KMS-11 (cell line): Measurements from ENCODE around the gene FAM237A.

Source experiments
- H2AFZ ChIP-seq: fragments of 200-600 bp; sonication (generic); 2 replicates; pipeline ENCODE4 v1.6.1; 2016; ENCODE audit warnings: antibody characterized with exemption, mixed run types, low read depth
- H3K27ac ChIP-seq: fragments of 200-600 bp; sonication (generic); 2 replicates; pipeline ENCODE4 v1.6.1; 2016; ENCODE audit warnings: mild to moderate bottlenecking, mixed run types
- H3K27me3 ChIP-seq: fragments of 200-600 bp; sonication (generic); 2 replicates; pipeline ENCODE4 v1.6.1; 2017; ENCODE audit warnings: mild to moderate bottlenecking, low read depth, mixed run types, moderate library complexity; ENCODE audit not compliant: insufficient read depth
- H3K36me3 ChIP-seq: fragments of 200-600 bp; sonication (generic); 2 replicates; pipeline ENCODE4 v1.6.1; 2017; ENCODE audit warnings: mild to moderate bottlenecking, mixed run types; ENCODE audit not compliant: insufficient read depth
- H3K4me1 ChIP-seq: fragments of 200-600 bp; sonication (generic); 2 replicates; pipeline ENCODE4 v1.6.1; 2016; ENCODE audit warnings: mild to moderate bottlenecking, low read depth, mixed run types; ENCODE audit not compliant: poor library complexity, severe bottlenecking
- H3K4me2 ChIP-seq: fragments of 200-600 bp; sonication (generic); 2 replicates; pipeline ENCODE4 v1.7.0; 2016; ENCODE audit warnings: mild to moderate bottlenecking, mixed run types
- H3K4me3 ChIP-seq: fragments of 200-600 bp; sonication (generic); IDR thresholded peaks from 2 replicates; pipeline ENCODE4 v1.6.1; 2017; ENCODE audit warnings: low read depth, low read length, mixed read lengths; ENCODE audit not compliant: insufficient read depth
- H3K79me2 ChIP-seq: fragments of 200-600 bp; sonication (generic); 2 replicates; pipeline ENCODE4 v1.6.1; 2016; ENCODE audit warnings: low read depth, mixed run types; ENCODE audit not compliant: insufficient read depth
- H3K9ac ChIP-seq: fragments of 200-600 bp; sonication (generic); 2 replicates; pipeline ENCODE4 v1.6.1; 2016; ENCODE audit warnings: mild to moderate bottlenecking, mixed run types
- H4K20me1 ChIP-seq: fragments of 200-600 bp; sonication (generic); 2 replicates; pipeline ENCODE4 v1.6.1; 2016; ENCODE audit warnings: mild to moderate bottlenecking, mixed run types; ENCODE audit not compliant: insufficient read depth
- TF ChIP-seq, protein P1 (sequence below): fragments of 200-600 bp; sonication (generic); conservative IDR thresholded peaks from 2 replicates; pipeline ENCODE4 v1.6.1; 2017; ENCODE audit warnings: low read depth, mild to moderate bottlenecking, antibody characterized with exemption, low read length, moderate library complexity, mixed read lengths

Gene FAM237A

DNA sequence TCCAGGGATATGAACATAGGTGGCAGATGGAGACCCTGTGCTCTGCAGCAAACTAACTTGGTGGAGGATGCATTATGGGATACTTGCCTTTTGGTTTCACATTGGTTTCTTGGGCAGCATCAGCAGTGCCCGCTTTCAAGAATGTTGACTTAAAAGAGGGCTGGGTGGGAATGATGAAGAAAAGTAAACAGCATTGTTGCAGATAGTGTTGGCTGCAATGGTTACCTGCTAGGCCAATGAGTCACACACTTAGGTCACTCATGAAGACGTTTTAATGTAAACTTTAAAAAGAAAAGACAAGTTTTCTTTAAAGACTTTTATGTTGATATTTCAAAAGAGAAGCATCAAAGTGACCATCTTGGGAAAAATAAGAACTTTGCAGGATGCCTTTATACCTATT lies 26.1 kb upstream of the FAM237A start:
- no peaks in the 10 kb centered on the region for H3K79me2 ChIP-seq
- H4K20me1 ChIP-seq: no peaks in the 10 kb centered on the region
- H3K27ac ChIP-seq: no peak overlapping the region
- TF ChIP-seq, protein P1, sequence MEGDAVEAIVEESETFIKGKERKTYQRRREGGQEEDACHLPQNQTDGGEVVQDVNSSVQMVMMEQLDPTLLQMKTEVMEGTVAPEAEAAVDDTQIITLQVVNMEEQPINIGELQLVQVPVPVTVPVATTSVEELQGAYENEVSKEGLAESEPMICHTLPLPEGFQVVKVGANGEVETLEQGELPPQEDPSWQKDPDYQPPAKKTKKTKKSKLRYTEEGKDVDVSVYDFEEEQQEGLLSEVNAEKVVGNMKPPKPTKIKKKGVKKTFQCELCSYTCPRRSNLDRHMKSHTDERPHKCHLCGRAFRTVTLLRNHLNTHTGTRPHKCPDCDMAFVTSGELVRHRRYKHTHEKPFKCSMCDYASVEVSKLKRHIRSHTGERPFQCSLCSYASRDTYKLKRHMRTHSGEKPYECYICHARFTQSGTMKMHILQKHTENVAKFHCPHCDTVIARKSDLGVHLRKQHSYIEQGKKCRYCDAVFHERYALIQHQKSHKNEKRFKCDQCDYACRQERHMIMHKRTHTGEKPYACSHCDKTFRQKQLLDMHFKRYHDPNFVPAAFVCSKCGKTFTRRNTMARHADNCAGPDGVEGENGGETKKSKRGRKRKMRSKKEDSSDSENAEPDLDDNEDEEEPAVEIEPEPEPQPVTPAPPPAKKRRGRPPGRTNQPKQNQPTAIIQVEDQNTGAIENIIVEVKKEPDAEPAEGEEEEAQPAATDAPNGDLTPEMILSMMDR: no peak
- no peak overlapping the region for H3K4me3 ChIP-seq
- H3K36me3 ChIP-seq: no peaks in the 10 kb centered on the region
- no peaks in the 10 kb centered on the region for H3K27me3 ChIP-seq
- H3K4me1 ChIP-seq: no peaks in the 10 kb centered on the region
- H3K4me2 ChIP-seq: no peak overlapping the region
- no peak overlapping the region for H2AFZ ChIP-seq
- H3K9ac ChIP-seq: no peak overlapping the region

DNA sequence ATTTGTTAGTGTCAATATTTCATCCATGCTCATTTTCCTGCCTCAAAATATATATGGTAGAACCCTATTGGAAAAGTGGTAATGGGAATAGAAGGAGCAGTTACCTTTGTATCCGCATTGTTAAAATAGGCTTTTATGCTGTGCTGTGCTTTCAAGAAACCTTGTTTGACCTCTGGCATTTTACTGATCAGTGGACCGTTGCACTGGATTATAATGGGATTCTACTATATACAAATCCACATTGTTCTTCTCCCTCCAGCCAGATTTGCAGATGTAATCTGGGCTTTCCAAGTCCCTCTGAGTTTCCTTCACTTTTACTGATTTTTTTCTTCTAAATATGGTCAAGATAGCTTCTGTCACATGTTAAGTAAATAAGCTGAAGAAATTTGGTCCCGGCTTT lies 23.3 kb upstream of the FAM237A start:
- Histone ChIP-seq H3K36me3 (no peaks in the 10 kb centered on the region), H3K27me3 (no peaks in the 10 kb centered on the region), H3K4me2 (no peak overlapping the region), H3K4me1 (no peaks in the 10 kb centered on the region), H3K79me2 (no peaks in the 10 kb centered on the region), H2AFZ (no peak overlapping the region), H4K20me1 (no peaks in the 10 kb centered on the region), H3K4me3 (no peak overlapping the region), H3K9ac (no peak overlapping the region), H3K27ac (no peak overlapping the region)
- TF ChIP-seq, protein P1: no peak

DNA sequence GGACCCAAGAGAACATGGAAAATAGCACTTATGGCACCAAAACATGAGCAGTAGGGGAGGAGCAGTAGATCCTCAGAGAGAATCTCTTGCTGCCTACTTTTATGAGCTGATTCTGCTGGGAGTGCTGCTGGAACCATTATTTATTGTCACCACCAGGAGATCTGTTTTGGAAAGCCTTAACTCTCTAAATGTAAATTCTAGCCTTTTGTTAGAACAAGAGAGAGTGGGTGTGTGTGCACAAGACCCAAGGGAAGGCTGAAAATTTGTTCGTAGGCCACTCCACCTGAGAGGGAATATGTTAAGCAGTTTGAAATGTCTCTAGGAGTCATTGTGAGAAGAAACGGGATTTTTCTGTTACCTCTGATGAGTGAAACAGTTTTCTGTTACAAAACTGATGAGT lies 16.2 kb upstream of the FAM237A start:
- no peak overlapping the region for H3K4me2 ChIP-seq
- TF ChIP-seq, protein P1: no peak
- H3K27me3 ChIP-seq: no peaks in the 10 kb centered on the region
- H3K27ac ChIP-seq: no peak overlapping the region
- H3K4me1 ChIP-seq: no peaks in the 10 kb centered on the region
- no peaks in the 10 kb centered on the region for H3K36me3 ChIP-seq
- no peak overlapping the region for H2AFZ ChIP-seq
- H3K79me2 ChIP-seq: no peaks in the 10 kb centered on the region
- H3K9ac ChIP-seq: no peak overlapping the region
- no peak overlapping the region for H3K4me3 ChIP-seq
- no peaks in the 10 kb centered on the region for H4K20me1 ChIP-seq

DNA sequence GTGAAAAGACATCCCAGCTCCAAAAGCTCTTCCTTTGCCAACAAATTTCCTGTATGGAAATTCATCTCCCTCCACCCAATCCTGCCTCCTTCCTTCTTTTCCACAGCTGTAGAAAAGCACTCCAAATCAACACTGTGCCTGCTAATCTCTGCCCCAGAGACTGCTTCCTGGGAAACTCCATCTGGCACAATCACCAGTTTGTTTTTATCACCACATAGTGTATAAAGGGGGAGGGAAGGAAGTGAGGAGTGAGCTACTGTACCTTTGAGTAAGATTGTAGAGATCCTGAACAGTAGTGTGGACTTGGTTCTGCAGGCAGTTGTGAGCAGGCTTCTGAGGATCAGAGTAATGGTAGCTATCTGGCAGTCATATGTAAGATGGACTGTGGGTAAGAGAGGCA lies 14.7 kb upstream of the FAM237A start:
- no peaks in the 10 kb centered on the region for H4K20me1 ChIP-seq
- no peaks in the 10 kb centered on the region for H3K4me1 ChIP-seq
- H3K27me3 ChIP-seq: no peaks in the 10 kb centered on the region
- H3K27ac ChIP-seq: no peak overlapping the region
- H3K36me3 ChIP-seq: no peaks in the 10 kb centered on the region
- no peak overlapping the region for H3K4me3 ChIP-seq
- no peak overlapping the region for H3K9ac ChIP-seq
- H2AFZ ChIP-seq: no peak overlapping the region
- H3K79me2 ChIP-seq: no peaks in the 10 kb centered on the region
- TF ChIP-seq, protein P1: no peak
- no peak overlapping the region for H3K4me2 ChIP-seq

DNA sequence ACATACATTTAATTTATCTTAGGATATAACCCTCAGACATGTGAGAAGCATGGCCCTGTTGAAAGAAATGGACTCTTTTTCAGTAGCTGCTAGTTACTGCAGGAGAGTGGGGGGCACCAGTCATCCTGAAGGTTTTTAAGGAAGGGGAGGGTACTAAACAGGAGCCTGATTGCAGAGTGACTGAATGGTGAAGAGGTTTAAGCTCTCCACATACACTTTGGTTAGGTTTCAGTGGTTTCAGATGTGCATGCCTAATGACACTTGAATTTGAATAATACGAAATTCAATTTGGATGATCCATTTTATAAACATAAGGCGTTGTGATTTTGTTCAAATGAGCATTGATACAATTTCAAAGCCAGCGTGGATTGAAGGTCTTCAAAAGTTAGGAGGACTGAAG lies 10.9 kb upstream of the FAM237A start:
- no peaks in the 10 kb centered on the region for H3K4me1 ChIP-seq
- no peak overlapping the region for H3K4me3 ChIP-seq
- H3K79me2 ChIP-seq: no peaks in the 10 kb centered on the region
- no peak overlapping the region for H2AFZ ChIP-seq
- no peaks in the 10 kb centered on the region for H3K36me3 ChIP-seq
- TF ChIP-seq, protein P1: no peak
- no peak overlapping the region for H3K27ac ChIP-seq
- no peaks in the 10 kb centered on the region for H3K27me3 ChIP-seq
- no peak overlapping the region for H3K9ac ChIP-seq
- H4K20me1 ChIP-seq: no peaks in the 10 kb centered on the region
- no peak overlapping the region for H3K4me2 ChIP-seq
